Left lobe of liver (tissue), 2 donors: Measurements from ENCODE around the gene CES2. TPM values are rescaled to one million over a fixed set of nuclear protein-coding genes. Genes with fewer than 3 reads are reported as not detected.
"Not testable (repeated sequence)": the region's sequence is repeated elsewhere in the genome, so short reads cannot be mapped to it uniquely, and the experiment has no call there.

Experiments
- ATAC-seq: fragments of 200-7000 bp; cut with Tn5 transposase; one replicate; pipeline ENCODE4 v1.9.1; 2020; ENCODE audit warnings: mild to moderate bottlenecking, moderate library complexity
- DNase-seq: peaks from one replicate; pipeline ENCODE4 v3.0.0-alpha.2; 2020; ENCODE audit warnings: low spot score
- total RNA-seq: library from RNA; stranded (reverse); gene quantifications from one replicate; pipeline ENCODE4 v1.2.1, GENCODE V29; 2021
- donor health status: DM: no; HTN: no; CAD: no; lungs with moderate emphysema.
- donor health status: DM: no; HTN: yes; CAD: no.

CES2 gene
- total RNA-seq, 1 donor from 2014 or later, result 286 TPM

GRCh38 chr16:66934138-66934838 is 1.0 kb upstream of the CES2 start, which contains the start of gene CIAO2B:
TSS of gene CIAO2B (minus strand) at chr16:66934402. CDS start at chr16:66934364, 38 bp downstream.
- peak; percentile 95 for DNase-seq
- ATAC-seq, result peak; percentile 68

GRCh38 chr16:66934839-66935313 is 440 bp upstream of the CES2 start:
- not testable (repeated sequence) for ATAC-seq, DNase-seq

- ATAC-seq (peak; percentile 52), DNase-seq (peak; percentile 85)
Observed at GRCh38 chr16:66936462-66936861, 1.1 kb downstream of the CES2 start.

DNA sequence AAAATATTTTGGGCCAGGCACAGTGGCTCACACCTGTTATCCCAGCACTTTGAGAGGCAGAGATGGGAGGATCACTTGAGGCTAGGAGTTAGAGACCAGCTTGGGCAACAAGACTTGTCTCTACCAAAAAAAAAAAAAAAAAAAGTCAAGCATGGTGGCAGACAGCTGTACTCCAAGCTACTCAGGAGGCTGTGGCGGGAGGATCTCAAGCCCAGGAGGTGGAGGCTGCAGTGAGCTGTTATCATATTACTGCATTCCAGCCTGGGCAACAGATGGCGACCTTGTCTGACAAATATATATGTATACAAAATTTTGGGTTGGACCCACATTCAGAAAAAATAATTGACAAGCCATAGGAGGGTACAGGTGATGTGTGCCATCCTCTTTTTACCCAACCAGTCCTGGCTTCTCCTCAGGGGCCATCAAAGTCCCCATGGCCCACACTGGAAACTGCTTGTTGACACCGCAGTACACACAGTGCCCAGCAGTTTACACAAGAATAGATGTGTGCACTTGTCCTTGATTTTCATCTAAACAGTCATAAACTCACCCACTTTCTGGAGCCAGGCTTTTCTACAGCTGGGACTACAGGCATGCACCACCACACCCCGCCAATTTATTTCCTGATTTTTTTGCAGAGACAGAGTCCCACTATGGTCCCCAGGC is 1.7 kb downstream of the CES2 start:
- no peak for DNase-seq
- no peak for ATAC-seq

GRCh38 chr16:66937725-66938337 is 2.5 kb downstream of the CES2 start:
- no peak for DNase-seq
- ATAC-seq, result no peak

DNA sequence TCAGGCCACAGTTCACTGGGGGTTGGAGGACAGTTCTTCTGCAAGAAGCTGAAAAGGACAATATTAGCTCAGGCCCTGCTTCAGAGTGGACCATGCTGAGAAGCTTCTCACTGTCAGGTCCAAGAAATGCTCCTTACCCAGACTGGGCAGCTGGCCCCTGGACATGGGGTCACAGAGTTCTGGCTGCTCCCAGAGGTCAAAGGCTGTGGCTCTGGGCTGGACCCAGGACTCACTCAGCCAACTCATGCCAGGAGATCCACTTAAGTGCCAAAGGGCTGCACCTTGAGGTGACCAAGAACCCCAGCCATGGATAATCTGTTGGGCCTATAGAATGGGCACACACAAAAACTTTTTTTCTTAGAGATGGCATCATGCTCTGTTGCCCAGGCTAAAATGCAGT is 4.0 kb downstream of the CES2 start:
- ATAC-seq (peak; percentile 36), DNase-seq (peak; percentile 81)

GRCh38 chr16:66940236-66940635 is 4.9 kb downstream of the CES2 start:
- DNase-seq, result no peak
- no peak for ATAC-seq

DNA sequence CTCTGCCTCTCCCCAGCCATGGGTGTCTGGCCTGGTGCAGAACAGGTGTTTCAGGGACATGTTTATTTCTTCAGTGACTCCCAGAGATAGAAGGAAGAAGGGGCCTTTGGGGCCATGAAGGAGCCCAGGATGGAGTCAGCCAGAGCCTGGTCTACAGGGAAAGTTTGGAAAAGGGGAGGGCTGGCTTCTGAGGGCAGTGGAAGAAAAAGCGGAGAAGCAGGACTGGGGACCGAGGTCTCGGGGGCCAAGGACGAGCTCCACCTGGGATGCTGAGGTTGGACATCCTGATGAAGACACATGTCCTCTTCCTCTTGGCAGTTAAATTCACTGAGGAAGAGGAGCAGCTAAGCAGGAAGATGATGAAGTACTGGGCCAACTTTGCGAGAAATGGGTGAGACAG is 7.7 kb downstream of the CES2 start:
- no peak for DNase-seq
- no peak for ATAC-seq

GRCh38 chr16:66943426-66944053 is 8.2 kb downstream of the CES2 start:
- ATAC-seq (no peak), DNase-seq (no peak)

GRCh38 chr16:66944054-66944441 is 8.7 kb downstream of the CES2 start:
- DNase-seq, result no peak
- no peak for ATAC-seq

DNA sequence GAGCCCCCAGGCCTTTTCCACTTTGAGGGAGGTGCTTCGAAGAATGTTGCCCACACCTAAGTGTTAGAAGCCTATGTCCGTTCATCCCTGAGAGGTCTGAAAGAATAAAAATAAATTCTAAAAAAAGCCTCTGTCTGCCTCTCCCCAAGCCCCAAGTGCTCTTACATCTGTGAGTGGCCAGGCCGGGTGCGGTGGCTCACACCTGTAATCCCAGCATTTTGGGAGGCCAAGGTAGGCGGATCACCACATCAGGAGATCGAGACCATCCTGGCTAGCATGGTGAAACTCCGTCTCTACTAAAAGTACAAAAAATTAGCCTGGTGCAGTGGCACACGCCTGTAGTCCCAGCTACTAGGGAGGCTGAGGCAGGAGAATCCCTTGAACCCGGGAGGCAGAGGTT is 9.7 kb downstream of the CES2 start:
- not testable (repeated sequence) for DNase-seq

DNA sequence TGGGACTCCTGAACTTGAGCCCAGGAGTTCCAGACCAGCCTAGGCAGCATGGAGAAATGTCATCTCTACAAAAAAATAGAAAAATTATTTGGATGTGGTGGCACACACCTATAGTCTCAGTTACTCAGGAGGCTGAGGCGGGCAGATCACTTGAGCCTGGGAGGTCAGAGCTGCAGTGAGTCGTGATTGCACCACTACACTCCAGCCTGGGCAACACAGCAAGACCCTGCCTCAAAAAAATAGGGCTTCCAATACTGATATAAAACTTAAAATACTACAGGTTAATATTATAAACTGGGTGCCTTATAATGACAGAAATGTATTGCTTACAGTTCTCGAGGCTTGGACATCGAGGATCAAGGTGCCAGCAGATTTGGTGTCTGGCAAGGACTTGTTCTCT is 10.6 kb downstream of the CES2 start:
- no peak for ATAC-seq
- DNase-seq, result no peak

More for the DNA sequence above, 9.7 kb downstream of the CES2 start:
- ATAC-seq, result not testable (repeated sequence)

DNA sequence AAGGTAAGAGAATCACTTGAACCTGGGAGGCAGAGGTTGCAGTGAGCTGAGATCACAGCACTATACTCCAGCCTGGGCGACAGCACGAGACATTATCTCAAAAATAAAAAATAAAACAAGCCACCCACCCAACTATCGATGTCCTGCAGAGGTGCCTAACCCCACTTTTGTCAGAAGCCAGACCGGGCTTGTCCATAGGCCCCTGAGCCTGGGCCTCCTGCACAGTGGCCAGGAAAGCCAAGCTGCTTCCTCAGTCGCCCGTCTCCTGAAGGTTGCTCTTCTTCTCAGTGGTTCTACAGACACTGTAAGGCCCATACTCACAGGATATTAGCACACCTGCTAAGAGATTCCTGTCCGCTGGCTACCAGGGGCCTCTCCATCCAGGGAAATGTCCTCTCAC is 11.2 kb downstream of the CES2 start:
- DNase-seq (no peak), ATAC-seq (no peak)

- ATAC-seq, result no peak
- DNase-seq, result no peak
Observed at GRCh38 chr16:66946974-66947301, 11.6 kb downstream of the CES2 start.

GRCh38 chr16:66947302-66948065 is 12.2 kb downstream of the CES2 start:
- ATAC-seq, result peak; percentile 71
- peak; percentile 83 for DNase-seq

DNA sequence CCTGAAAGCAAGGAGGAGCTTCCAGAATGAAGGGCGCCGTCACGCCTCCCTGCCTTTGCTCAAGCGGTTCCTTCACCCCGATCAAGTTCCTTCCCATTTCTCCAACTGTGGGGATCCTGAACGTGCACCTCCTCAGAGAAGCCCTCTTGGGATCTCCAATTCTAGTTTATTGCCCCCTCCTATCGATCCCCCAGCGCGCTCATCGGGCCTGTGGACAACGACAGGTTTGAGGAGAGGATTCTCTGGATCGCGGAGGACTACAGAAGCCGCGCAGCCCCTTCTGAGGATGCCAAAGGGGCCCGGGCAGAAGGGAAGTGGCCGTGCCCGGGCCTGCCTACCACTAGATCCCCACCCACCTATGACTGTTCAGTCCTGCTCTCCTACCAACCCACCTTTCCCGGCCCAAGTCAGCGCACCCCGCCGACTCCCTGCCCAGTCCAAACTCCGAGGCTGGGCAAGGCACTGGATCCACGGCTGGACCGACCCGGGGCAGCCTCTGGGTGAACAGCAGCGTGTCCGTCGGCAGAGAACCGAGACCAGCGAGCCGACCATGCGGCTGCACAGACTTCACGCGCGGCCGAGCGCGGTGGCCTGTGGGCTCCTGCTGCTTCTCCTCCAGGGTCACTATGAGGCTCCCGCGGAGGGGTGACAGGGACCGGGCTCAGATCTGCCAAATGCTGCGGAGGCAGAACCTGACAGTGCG is 13.0 kb downstream of the CES2 start:
- peak; percentile 51 for ATAC-seq
- no peak for DNase-seq

DNA sequence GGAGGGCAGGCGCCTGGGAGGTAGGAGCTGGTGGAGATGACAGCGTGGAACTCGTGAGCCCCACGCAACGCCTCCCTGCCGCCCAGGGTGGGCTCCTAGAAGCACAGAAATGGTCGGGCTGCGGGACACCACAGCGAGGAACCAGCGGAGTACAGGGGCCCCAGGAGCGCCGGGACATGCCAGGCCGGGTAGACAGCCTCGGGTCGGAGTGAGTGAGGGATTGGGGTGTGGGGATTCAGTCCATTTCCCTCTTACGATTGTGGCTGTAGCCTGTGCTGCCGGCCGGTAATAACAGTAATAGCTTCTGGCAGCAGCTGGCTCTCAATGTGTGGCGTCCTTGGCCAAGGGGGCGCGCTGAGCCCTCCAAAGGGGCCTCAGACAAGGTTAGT is 13.5 kb downstream of the CES2 start:
- ATAC-seq (peak; percentile 3), DNase-seq (no peak)

DNA sequence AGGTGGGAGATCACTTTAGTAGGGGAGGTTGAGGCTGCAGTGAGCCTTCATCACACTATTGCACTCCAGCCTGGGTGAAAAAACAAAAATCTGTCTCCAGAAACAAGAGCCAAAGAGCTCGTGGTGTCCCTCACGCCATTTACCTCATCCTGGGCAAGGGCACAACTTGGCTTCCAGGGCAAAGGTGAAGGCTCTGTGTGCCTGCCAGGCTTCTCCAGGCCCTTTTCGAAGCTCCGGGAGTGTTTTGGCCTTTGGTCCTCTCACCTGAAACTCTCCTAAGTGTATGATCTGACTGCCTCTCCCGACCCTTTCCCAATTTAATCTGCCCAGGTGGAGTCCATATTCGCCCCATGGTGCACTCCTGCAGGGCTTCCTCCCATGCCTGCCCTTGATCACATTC is 14.2 kb downstream of the CES2 start:
- DNase-seq, result peak; percentile 81

DNA sequence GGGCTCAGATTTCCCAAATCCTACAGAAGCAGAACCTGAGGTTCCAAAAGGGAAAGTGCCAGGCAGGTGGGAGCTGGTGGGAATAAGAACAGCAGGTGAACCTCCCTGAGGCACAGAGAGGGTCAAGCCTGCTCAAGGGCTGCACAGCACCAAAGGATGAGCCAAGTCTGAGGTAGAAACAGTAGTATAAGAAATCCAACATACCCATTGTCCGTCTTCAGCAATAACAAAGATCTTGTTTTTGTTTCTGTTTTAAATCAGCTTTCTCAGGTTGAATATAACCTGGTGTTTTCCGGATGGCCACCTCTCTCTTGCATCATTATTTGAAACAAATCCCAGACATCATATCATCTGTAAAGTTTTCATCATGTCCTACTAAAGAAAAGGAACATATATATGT is 15.1 kb downstream of the CES2 start:
- ATAC-seq (no peak), DNase-seq (no peak)

More for the DNA sequence above, 14.2 kb downstream of the CES2 start:
- ATAC-seq, result peak; percentile 55
